Dedifferentiated amniotic fluid mesenchymal stem cell (primary cell): ENCODE results near the gene ARPC1B.
A peak's percentile ranks its signal among the peaks of the same experiment; 100 is the strongest.
"Not testable (repeated sequence)": the region's sequence is repeated elsewhere in the genome, so short reads cannot be mapped to it uniquely, and the experiment has no call there.

Source experiments
- DNase-seq: peaks from one replicate; pipeline ENCODE4 v3.0.0-alpha.2; 2016; ENCODE audit errors: extremely low spot score

ARPC1B gene

GRCh38 chr7:99374111-99375064, at the start of gene ARPC1B:
TSS of gene ARPC1B (plus strand) at chr7:99374730. CDS start at chr7:99385715, 10,985 bp downstream.
- no peak for DNase-seq

DNA sequence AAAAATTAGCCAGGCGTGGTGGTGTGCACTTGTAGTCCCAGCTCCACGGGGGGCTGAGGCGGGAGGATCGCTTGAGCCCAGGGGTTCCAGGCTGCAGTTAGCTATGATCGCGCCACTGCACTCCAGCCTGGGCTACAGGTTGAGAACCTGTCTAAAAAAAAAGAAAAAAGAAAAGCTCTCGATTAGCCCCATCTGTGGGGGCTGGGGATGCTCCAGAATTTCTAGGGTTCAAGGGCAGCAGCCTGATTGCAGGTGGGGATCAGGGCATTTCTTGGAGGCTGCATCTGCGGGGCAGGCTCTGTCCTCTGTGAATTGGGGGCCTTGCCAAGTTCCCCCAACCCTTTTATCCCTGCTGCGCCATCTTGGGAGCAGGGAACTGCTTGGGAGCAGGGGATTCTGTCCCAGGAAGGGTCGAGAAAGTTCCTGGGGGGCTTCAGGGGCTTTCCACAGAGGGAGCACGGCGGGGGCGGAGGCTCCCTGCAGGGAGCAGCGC, 49.5 kb upstream of the ARPC1B start:
- DNase-seq: no peak

- peak; percentile 86 for DNase-seq
These were observed 48.7 kb upstream of the ARPC1B start, which contains the start of gene ARPC1A for GRCh38 chr7:99325592-99326407. TSS of gene ARPC1A (plus strand) at chr7:99325898. CDS start at chr7:99333354, 7,456 bp downstream.

DNA sequence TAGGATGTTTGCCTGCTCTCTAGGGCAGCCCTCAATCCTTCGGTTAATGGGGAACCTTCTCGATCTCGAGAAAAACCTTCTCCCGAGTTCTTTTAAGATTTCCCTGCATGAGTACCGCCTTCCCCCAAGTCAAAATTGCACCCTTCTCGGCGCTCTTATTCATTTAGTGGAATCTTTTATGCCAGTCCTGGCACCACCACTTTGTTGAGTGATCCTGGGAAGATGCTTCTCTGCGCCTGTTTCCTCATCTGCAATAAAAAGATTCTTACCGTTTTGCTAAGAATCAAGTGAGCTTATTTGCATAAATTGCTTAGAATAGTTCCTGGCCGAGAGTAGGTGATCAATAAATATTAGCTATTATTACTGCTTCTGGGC, 48.1 kb upstream of the ARPC1B start:
- DNase-seq: no peak

- peak; percentile 67 for DNase-seq
These were observed 44.1 kb upstream of the ARPC1B start for GRCh38 chr7:99330314-99330961.

DNA sequence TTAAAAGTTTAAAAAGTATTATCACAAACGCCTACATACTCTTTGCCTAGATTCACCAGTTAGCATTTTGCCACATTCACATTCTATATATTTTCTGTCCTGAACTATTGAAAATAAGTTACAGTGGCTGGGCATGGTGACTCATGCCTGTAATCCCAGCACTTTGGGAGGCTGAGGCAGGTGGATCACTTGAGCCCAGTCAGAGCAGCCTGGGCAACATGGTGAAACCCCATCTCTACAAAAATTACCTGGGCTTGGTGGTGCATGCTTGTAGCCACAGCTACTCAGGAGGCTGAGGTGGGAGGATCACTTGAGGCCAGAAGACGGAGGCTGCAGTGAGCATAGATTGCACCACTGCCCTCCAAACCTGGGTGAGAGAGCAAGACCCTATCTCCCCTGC, 43.5 kb upstream of the ARPC1B start:
- DNase-seq: peak; percentile 19

- DNase-seq: no peak
These were observed 34.9 kb upstream of the ARPC1B start for GRCh38 chr7:99339595-99339994.

GRCh38 chr7:99340659-99341058, 33.9 kb upstream of the ARPC1B start:
- no peak for DNase-seq

DNA sequence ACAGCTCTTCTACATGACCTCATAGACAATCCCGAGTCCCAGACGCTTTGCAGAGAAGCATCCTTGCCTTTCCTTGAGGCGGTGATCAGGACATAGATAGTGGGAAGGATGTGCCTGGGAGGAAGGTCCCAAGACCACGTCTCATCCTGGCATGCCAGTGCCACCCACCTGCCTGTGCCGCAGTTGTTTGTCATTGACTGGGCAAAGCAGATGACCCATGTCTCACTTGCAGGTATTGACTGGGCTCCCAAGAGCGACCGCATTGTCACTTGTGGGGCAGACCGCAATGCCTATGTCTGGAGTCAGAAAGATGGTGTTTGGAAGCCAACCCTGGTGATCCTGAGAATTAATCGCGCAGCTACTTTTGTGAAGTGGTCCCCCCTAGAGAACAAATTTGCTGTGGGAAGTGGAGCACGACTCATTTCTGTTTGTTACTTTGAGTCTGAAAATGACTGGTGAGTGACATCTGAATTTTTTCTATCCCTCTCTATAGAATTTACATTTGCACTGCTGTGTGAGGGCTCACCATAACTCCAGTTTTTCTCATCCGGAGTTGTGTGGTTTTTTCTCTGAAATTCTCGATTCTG, 30.4 kb upstream of the ARPC1B start:
- DNase-seq: no peak

GRCh38 chr7:99350641-99351040, 23.9 kb upstream of the ARPC1B start:
- not testable (repeated sequence) for DNase-seq

GRCh38 chr7:99352247-99352646, 22.3 kb upstream of the ARPC1B start:
- DNase-seq: no peak

GRCh38 chr7:99355098-99355497, 19.4 kb upstream of the ARPC1B start:
- DNase-seq: no peak

DNA sequence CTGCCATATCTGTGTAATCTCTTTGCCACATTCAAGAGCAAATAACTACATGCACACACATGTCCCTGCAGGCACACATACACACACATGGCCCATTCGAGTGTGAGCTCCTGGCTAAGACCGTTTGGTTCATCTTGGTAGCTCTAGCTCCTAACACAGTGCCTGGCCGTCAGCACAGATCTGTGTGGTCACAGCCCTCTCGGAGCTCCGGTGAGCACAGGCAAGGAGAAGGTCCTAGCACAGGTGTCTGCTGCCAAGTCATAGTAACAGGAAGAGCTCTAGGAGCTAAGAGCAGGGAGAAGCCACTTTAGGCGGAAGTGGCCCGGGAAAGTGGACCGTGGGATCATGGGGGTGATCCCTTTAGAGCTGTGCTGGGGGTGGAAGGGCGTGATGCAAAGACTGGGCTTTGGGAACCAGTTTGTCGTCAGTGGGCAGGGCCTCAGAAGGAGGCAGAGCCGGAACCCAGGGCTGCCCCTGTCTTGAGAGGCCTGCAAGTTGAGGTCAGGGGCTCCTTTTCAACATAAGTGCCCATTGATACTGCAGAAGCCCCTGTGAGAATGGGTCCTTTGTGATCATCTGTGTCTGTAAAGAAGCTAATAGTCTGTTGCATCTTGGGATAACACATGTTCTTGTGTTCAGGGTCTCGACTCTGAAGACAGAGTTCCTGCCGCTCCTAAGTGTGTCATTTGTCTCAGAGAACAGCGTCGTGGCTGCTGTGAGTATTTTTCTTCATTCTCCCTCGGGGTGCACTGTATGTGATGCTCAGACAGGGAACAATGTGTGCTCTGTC, 16.6 kb upstream of the ARPC1B start:
- DNase-seq: no peak

DNA sequence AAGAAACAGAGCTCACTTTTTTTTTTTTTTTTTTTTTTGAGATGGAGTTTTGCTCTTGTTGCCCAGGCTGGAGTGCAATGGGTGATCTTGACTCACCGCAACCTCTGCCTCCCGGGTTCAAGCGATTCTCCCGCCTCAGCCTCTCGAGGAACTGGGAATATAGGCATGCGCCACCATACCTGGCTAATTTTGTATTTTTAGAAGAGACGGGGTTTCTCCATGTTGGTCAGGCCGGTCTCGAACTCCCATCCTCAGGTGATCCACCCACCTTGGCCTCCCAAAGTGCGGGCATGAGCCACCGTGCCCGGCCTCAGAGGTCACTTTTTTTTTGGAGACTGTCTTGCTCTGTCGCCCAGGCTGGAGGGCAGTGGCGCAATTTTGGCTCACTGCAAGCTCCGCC, 16.0 kb upstream of the ARPC1B start:
- not testable (repeated sequence) for DNase-seq

DNA sequence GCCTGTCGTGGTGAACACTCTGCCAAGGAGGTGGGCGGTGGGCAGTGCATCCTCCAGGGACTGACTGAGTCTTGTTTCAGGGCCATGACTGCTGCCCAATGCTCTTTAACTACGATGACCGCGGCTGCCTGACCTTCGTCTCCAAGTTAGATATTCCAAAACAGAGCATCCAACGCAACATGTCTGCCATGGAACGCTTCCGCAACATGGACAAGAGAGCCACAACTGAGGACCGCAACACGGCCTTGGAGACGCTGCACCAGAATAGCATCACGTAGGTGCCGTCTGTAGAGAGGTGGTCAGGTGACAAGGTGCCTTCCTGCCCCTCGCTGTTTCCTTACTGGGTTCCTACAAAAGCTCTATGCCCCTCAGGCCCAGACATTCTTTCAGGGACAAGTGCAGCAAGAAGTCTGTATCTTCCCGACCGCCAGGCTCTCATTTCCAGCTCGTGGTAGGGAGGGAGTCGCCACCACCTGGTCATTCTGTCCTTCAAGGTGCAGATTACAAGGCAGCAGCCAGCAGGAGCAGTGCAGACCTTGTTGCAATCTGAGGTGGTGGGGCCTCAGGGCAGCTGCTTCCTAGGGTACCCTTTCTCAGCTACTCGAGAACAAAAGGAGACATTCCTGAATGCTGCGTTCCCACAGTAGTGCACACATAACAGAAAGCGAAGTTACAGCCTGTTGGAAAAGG, 14.9 kb upstream of the ARPC1B start:
- no peak for DNase-seq

GRCh38 chr7:99362801-99363200, 11.7 kb upstream of the ARPC1B start:
- DNase-seq: peak; percentile 62

GRCh38 chr7:99363286-99363685, 11.2 kb upstream of the ARPC1B start:
- no peak for DNase-seq

DNA sequence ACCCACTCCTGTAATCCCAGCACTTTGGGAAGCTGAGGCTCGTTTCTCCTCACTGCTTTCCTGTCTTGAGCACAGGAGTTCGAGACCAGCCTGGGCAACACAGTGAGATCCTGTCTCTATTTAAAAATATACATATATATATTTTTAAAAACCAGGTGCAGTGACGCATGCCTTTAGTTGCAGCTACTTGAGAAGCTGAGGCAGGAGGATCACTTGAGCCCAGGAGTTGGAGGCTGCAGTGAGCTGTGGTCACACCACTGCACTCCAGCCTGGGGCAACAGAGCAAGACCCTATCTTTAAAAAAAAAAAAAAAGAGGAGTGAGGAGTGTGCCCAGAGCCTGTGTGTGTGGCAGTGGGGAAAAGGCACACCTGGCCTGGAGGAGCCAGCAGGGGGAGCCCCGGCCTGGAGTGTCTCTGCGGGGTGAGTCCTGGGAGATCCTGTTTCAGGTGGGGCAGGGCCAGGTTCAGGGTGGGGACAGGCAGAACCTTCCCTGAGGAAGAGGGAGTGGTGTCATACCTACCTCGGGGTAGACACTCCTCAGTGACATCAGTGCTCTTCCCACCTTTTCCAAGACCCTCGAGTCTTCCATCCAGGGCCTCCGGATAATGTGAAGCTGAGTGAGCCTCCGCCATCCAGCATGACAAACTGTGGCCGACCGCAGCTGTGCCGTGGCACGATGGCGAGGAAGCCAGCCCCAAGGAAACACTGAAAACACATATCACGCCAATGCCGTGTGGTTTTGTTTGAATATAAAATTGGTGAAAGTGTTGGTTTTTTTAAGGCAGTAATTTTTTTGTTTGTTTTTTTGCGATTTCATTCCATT, 9.0 kb upstream of the ARPC1B start:
- no peak for DNase-seq

- no peak for DNase-seq
These were observed 7.9 kb upstream of the ARPC1B start for GRCh38 chr7:99366646-99367045.
